ENCODE measurements around the gene CHRNA1.

Gene CHRNA1

DNA sequence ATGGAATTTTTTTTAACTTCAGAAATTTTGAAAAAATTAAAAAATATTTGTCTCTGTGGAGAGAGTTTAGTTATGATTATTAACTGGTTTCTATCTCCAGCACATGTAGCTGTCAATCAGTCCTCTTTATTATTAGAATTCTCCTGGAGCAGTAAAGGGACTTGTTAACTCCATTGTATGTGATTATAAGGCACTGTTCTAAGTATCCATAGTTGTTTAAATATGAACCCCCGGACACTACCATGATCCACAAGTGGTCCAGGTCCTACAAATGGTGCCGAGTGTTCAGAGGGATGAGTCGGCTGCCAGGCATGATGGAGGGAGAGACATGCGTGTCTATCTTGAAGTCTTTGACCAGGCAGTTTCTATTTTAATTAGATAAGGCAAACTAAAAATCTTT, 492 bp downstream of the CHRNA1 start:
- TF ChIP-seq CTCF (IDR thresholded peaks at IDR 0.05; ENCODE audit: low read length, missing control alignments) = no peak
- DNase-seq (ENCODE audit: low read depth) = no peak
- no peak overlapping the region for H3K4me3 ChIP-seq (replicated peaks; ENCODE audit: low read depth, low read length)

- no peak overlapping the region for H3K4me3 ChIP-seq (replicated peaks; ENCODE audit: low read depth, low read length)
- TF ChIP-seq CTCF (IDR thresholded peaks at IDR 0.05; ENCODE audit: low read length, missing control alignments) = no peak
- DNase-seq (ENCODE audit: low read depth) = no peak
These were observed 1.8 kb downstream of the CHRNA1 start for GRCh38 chr2:174762464-174762863.

DNA sequence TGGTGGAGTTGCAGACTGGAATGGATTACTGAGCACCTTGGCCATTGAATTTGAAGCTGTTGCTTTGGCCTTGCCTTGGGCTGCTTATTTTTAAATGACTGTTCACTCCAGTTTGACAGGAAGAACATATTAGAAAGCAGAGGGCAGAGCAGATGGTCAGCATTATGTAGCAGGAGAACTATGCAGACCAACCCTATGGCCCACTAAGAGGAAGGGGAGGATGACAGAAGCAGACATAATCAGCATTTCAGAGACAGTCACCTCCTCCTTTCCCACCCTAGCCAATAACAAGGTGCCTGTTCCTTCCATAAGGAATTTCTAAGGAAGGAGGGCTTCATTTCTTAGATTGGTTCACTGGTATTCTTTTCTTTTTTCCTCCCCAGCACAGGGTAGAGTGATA, 2.4 kb downstream of the CHRNA1 start:
- TF ChIP-seq CTCF (IDR thresholded peaks at IDR 0.05; ENCODE audit: low read length, missing control alignments) = no peak
- no peak overlapping the region for H3K4me3 ChIP-seq (replicated peaks; ENCODE audit: low read depth, low read length)
- peak; percentile 20 for DNase-seq (ENCODE audit: low read depth)

DNA sequence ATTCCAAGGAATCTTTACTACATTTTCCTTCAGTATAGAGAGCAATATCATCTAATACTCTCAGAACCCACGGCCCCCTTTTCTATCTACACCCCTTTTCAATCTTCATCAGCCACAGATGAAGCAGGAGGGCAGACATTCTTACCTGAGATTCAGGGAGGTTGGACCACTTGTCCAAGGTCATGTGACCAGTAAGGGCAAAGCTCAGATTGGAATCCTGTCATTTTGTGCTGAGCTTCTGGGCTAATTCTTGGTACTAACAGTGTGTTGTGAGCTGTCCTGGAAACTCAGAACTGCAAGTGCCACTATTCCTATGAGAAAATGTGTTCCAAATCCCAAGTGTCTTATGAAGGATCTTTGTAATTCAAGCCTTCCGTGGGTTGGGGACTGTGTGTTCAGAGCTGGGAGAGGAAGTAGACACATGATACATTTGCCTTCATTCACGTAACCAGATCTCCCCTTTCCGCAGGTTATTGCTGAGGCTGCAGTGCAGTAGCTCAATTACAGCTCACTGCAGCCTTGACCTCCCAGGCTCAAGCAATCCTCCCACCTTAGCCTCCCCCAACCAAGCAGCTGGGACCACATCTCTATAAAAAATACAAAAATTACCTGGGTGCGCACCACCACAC, 3.3 kb downstream of the CHRNA1 start:
- no peak for DNase-seq (ENCODE audit: low read depth)
- no peak for TF ChIP-seq CTCF (IDR thresholded peaks at IDR 0.05; ENCODE audit: low read length, missing control alignments)
- H3K4me3 ChIP-seq (replicated peaks; ENCODE audit: low read depth, low read length) = no peak overlapping the region

DNA sequence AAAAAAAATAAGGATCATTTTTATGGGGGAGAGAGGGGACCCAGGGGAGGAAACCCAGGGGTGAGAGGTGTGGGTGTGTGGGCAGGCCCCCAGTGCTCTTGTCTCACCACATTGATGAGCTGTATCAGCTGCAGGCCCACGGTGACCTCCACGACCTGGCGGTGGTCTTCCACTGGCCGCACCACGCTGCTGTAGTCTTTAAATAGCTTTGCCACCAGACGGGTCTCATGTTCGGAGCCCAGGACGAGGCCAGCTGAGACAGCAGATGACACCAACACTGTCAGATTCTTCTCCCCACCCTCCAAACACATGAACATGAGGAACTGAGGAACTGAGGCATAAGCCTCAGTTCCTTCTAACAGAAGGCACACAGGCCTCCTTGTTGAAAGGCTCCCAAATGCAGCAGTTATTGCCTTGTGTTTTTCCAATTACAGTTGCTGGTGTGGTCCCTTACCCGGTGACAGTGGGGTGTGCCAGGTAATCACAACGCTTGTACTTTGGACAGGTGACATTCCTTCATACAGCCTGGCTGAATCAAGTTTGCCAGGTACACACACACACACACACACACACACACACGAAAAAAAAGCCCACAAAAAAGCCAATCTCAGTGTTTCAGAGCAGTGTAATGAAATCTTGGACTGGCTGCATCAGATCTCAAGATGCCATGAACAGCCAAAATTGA, 4.7 kb downstream of the CHRNA1 start:
- no peak for DNase-seq (ENCODE audit: low read depth)
- TF ChIP-seq CTCF (IDR thresholded peaks at IDR 0.05; ENCODE audit: low read length, missing control alignments) = no peak
- H3K4me3 ChIP-seq (replicated peaks; ENCODE audit: low read depth, low read length) = no peak overlapping the region

GRCh38 chr2:174756743-174757142, 7.5 kb downstream of the CHRNA1 start:
- DNase-seq (ENCODE audit: low read depth) = no peak
- TF ChIP-seq CTCF (IDR thresholded peaks at IDR 0.05; ENCODE audit: low read length, missing control alignments) = no peak
- no peak overlapping the region for H3K4me3 ChIP-seq (replicated peaks; ENCODE audit: low read depth, low read length)

Data from fibroblast of pulmonary artery (primary cell).